Thyroid gland (tissue), 4 donors: ENCODE results near the gene B4GALT7. TPM values are rescaled to one million over a fixed set of nuclear protein-coding genes. Genes with fewer than 3 reads are reported as not detected.
"Not testable (repeated sequence)": the region's sequence is repeated elsewhere in the genome, so short reads cannot be mapped to it uniquely, and the experiment has no call there.

Experiments used
- DNase-seq, 2 donors: peaks; one replicate each; pipeline ENCODE4 v3.0.0-alpha.2; 2019
- H3K27ac ChIP-seq, 3 donors: fragments of 200-600 bp; sonication (generic); 1 replicate in 2 of 3; 2 replicates in 1 of 3; pipeline ENCODE4 v1.5.1; 2016 to 2019; ENCODE audit warnings: mild to moderate bottlenecking in 1 of 3, moderate library complexity in 1 of 3
- H3K27me3 ChIP-seq: fragments of 200-600 bp; sonication (generic); one replicate; pipeline ENCODE4 v1.5.1; 2019
- H3K36me3 ChIP-seq, 2 donors: fragments of 200-600 bp; sonication (generic); one replicate each; pipeline ENCODE4 v1.5.1; 2016 to 2019
- H3K4me1 ChIP-seq, 2 donors: fragments of 200-600 bp; sonication (generic); one replicate each; pipeline ENCODE4 v1.5.1; 2017 to 2019
- H3K4me3 ChIP-seq, 3 donors: fragments of 200-600 bp; sonication (generic); replicated peaks in 1 of 3; 1 replicate in 2 of 3; 2 replicates in 1 of 3; pipeline ENCODE4 v1.5.1; 2016; ENCODE audit warnings: mild to moderate bottlenecking in 1 of 3
- H3K9me3 ChIP-seq: fragments of 200-600 bp; sonication (generic); one replicate; pipeline ENCODE4 v1.5.1; 2017
- POLR2A ChIP-seq, 2 donors: fragments of 450-650 bp; IDR thresholded peaks; one replicate each; pipeline ENCODE4 v1.6.1; 2017; ENCODE audit warnings: antibody characterized with exemption in 2 of 2, mild to moderate bottlenecking in 2 of 2, moderate library complexity in 1 of 2
- WGBS, 2 donors: methylation state at CpG; one replicate each; pipeline ENCODE4 v1.1.5; 2017; 5-methylcytosine and 5-hydroxymethylcytosine counted together
- intact Hi-C: fragments of 100-400 bp; cut with DNase I; formaldehyde crosslinking; loops from one replicate; pipeline ENCODE4 v1.15.1; 2023
- total RNA-seq, 4 donors: library from RNA; depleted of rRNA; stranded (reverse); fragments of >200 nt; gene quantifications; one replicate each; pipeline ENCODE4 v1.2.3, GENCODE V29; 2016
- TF ChIP-seq, protein P1 (sequence below), 6 experiments: fragments of 200-600 bp in 3 of 6; fragments of 450-650 bp in 3 of 6; sonication (generic) in 3 of 6; IDR thresholded peaks; one replicate each; pipeline ENCODE4 v1.5.1; 2016 to 2019; ENCODE audit warnings: antibody characterized with exemption in 6 of 6, mild to moderate bottlenecking in 2 of 6, inconsistent platforms in 1 of 6, moderate library complexity in 1 of 6

The B4GALT7 gene
- total RNA-seq, 4 donors from 2014 or later, result 27.9 to 47.2 (median 38.9) TPM

DNA sequence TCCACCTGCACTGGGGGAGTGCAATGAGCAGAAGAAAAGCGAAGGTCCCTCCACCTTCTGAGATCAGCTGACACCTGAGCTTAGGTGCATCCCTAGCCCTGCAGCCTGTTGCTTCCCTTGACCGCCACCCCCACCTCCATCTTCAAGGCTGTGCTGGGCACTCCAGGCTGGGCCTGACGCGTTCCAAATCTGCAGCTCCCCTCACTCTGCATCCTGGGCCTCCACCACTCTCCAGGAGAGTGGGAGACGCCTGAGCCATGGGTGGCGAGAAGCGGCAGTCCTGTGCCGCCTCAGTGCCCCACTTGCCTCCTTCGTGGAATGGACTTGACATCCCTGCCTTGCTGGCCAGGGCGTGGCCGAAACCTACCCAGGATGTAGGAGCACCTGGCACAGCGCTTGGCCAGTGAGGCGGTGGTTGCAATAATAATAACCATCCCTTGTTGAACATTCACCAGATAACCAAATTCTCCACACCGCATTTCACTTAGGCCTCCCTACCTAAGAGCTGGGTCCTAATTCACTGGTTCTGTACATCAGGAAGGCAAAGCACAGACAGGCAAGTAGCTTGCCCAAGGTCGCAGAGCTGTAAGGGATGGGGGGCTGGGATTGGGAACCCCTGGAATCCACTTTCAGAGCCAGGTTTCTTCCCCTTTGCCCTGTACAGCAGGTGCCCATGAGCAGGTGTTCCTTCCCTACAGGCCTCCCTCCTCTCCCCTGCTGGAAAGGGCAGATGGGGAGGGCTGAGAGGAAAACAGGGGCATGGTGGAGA, 11.7 kb downstream of the B4GALT7 start:
- Histone ChIP-seq H3K27ac (no peak overlapping the region), H3K4me1 (peaks cover 0 to 8% of the 10 kb centered on the region in 2 donors), H3K9me3 (no peaks in the 10 kb centered on the region), H3K36me3 (no peaks in the 10 kb centered on the region), H3K27me3 (no peaks in the 10 kb centered on the region), H3K4me3 (no peak overlapping the region)
- no peak for DNase-seq
- no peak for TF ChIP-seq POLR2A (IDR thresholded peaks at IDR 0.05)
- TF ChIP-seq, protein P1, sequence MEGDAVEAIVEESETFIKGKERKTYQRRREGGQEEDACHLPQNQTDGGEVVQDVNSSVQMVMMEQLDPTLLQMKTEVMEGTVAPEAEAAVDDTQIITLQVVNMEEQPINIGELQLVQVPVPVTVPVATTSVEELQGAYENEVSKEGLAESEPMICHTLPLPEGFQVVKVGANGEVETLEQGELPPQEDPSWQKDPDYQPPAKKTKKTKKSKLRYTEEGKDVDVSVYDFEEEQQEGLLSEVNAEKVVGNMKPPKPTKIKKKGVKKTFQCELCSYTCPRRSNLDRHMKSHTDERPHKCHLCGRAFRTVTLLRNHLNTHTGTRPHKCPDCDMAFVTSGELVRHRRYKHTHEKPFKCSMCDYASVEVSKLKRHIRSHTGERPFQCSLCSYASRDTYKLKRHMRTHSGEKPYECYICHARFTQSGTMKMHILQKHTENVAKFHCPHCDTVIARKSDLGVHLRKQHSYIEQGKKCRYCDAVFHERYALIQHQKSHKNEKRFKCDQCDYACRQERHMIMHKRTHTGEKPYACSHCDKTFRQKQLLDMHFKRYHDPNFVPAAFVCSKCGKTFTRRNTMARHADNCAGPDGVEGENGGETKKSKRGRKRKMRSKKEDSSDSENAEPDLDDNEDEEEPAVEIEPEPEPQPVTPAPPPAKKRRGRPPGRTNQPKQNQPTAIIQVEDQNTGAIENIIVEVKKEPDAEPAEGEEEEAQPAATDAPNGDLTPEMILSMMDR (IDR thresholded peaks at IDR 0.05), result no peak
- WGBS, 2 donors, result 94 to 99% methylated on average over 8 to 14 of the region's 15 CpGs
- intact Hi-C loops, result no loop called here

DNA sequence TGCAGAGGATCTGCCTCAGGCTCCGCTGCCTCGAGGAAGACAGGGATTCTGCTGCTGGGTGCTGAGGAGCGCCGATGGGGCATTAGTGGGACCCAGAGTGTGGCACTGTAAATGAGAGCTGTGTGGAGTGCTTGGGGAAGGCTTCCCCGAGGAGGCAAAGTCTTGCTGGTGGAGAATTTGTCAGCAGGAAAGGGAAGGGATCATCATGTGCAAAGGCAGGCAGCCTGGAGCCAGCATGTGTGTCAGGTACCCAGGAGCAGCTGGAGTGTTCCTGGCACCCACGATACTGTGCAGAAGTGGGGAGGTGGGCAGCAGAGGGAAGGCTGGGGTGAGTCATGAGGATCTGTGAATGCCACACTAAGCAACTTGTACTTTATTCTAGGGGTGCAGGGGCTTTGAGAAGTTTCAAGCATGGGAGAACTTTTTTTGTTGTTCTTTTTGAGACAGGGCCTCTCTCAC, 12.3 kb downstream of the B4GALT7 start:
- Histone ChIP-seq H3K36me3 (no peaks in the 10 kb centered on the region), H3K27ac (no peak overlapping the region), H3K27me3 (no peaks in the 10 kb centered on the region), H3K9me3 (no peaks in the 10 kb centered on the region), H3K4me3 (no peak overlapping the region), H3K4me1 (peaks cover 0 to 6% of the 10 kb centered on the region in 2 donors)
- no peak for TF ChIP-seq POLR2A (IDR thresholded peaks at IDR 0.05)
- DNase-seq, result no peak
- intact Hi-C loops, result no loop called here
- WGBS, 2 donors, result 75 to 79% methylated on average over 6 of the region's 6 CpGs

DNA sequence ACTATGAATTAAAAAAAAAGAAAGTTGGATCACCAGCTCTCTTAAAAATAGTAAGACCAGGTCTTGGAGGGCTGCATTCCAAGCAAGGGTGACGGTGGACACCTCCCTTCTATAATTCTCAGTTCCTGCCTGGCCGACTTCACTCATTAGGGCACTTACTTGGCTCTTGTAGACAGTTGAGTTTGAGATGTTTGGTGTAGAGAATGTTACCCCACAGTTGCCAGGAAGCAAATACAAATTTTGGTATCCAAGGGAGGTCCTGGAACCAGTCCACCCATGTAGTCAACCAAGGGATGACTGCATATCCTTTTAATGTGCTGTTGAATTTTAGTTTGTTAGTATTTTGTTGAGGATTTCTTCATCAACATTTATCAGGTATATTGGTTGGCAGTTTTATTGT, 20.6 kb downstream of the B4GALT7 start:
- H3K4me1 ChIP-seq, result no peaks in the 10 kb centered on the region
- no peaks in the 10 kb centered on the region for H3K9me3 ChIP-seq
- H3K4me3 ChIP-seq, result no peak overlapping the region
- intact Hi-C loops, result no loop called here
- DNase-seq, result no peak
- H3K36me3 ChIP-seq, result peaks cover 0 to 13% of the 10 kb centered on the region in 2 donors
- no peak for TF ChIP-seq POLR2A (IDR thresholded peaks at IDR 0.05)
- H3K27me3 ChIP-seq, result no peaks in the 10 kb centered on the region
- WGBS, 2 donors, result 60 to 65% methylated on average over 2 of the region's 2 CpGs
- no peak overlapping the region for H3K27ac ChIP-seq

DNA sequence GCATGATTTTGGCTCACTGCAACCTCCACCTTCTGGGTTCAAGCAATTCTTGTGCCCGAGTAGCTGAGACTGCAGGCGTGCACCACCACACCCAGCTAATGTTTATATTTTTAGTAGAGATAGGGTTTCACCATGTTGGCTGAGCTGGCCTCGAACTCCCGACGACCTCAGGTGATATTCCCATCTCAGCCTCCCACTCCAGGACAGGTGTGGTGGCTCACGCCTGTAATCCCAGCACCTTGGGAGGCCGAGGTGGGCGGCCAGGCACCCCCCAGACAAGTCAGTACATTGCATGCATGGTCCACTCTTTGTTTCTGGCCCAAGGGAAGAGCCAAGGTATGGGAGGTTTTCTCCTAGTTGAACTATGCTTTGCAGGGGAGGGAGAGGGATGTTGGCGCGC, 24.2 kb downstream of the B4GALT7 start:
- H3K9me3 ChIP-seq, DNase-seq, H3K36me3 ChIP-seq, H3K27ac ChIP-seq, H3K27me3 ChIP-seq, H3K4me3 ChIP-seq, H3K4me1 ChIP-seq, intact Hi-C loops: not testable (repeated sequence)
- WGBS, 2 donors, result 97% methylated on average over 10 of the region's 10 CpGs

DNA sequence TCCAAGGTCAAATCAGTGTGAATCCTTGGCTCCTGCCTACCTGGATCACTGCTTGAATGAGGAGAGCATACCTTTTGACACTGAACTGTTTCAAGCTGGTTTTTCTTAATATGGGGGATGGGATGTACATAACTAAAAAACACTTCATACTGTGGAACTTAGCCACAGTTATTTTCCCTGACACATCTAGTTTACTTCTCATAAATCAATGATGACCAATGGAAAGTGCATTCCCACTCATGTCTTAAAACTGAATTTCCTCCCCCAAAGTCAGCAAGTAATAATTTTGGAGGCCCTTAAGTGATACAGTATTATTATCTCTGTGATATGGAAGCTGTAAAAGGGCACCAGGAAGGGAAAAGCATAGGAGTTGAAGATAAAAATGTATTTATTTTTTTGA, 30.3 kb downstream of the B4GALT7 start:
- H3K36me3 ChIP-seq, DNase-seq, H3K27me3 ChIP-seq, intact Hi-C loops, H3K4me1 ChIP-seq, H3K27ac ChIP-seq, H3K9me3 ChIP-seq, H3K4me3 ChIP-seq: not testable (repeated sequence)

DNA sequence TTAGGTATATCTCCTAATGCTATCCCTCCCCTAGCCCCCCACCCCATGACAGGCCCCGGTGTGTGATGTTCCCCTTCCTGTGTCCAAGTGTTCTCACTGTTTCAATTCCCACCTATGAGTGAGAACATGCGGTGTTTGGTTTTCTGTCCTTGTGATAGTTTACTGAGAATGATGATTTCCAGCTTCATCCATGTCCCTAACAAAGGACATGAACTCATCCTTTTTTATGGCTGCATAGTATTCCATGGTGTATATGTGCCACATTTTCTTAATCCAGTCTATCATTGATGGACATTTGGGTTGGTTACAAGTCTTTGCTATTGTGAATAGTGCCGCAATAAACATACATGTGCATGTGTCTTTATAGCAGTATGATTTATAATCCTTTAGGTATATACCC, 35.0 kb downstream of the B4GALT7 start:
- DNase-seq, H3K4me1 ChIP-seq, H3K36me3 ChIP-seq, H3K27ac ChIP-seq, intact Hi-C loops, H3K27me3 ChIP-seq, H3K4me3 ChIP-seq, H3K9me3 ChIP-seq: not testable (repeated sequence)
- WGBS, 2 donors, result 98 to 99% methylated on average over 3 of the region's 3 CpGs

DNA sequence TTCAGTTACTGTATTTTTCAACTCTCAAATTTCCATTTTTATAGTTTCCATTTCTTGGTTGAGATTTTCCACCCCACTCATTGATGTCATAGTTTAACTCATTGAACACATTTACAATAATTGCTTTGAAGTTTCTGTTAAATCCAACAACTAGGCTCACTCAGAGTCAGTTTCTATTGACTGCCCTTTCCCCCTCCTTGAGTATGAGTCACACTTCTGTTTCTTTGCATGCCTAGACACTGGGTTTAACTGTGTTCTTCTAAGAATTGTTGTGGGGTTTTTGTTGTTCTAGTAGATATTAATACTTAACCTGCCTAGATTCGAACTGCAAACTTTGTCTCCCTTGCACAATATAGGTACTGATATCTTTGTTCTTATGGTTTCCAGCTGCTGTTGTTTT, 45.5 kb downstream of the B4GALT7 start:
- DNase-seq, intact Hi-C loops, H3K9me3 ChIP-seq, H3K27ac ChIP-seq, H3K27me3 ChIP-seq, H3K4me1 ChIP-seq, H3K36me3 ChIP-seq, H3K4me3 ChIP-seq: not testable (repeated sequence)
- WGBS, 2 donors, result 78% methylated on average over 1 of the region's 1 CpG; no CpG with 5 or more reads in 1 of the 2 donors

DNA sequence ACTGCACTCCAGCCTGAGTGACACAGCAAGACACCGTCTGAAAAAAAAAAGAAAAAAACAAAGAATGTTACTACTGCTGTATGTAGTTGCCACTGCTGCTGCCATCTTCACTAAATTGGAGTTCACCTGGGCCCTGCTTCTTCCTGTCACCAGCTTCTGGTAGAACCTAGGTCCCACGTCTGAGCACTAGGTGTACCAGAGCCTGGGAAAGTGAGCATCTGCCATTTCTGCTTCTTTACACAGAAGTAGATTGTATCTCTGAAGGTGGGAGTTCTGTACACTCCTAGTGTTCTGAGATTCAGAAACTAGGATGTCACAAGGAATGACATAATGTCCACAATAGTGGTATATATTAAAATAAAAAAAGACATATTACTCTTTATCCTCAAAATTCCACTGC, 51.3 kb downstream of the B4GALT7 start:
- 91 to 95% methylated on average over 2 of the region's 2 CpGs for WGBS, 2 donors
- DNase-seq, H3K36me3 ChIP-seq, intact Hi-C loops, H3K27me3 ChIP-seq, H3K9me3 ChIP-seq, H3K27ac ChIP-seq, H3K4me1 ChIP-seq, H3K4me3 ChIP-seq: not testable (repeated sequence)

DNA sequence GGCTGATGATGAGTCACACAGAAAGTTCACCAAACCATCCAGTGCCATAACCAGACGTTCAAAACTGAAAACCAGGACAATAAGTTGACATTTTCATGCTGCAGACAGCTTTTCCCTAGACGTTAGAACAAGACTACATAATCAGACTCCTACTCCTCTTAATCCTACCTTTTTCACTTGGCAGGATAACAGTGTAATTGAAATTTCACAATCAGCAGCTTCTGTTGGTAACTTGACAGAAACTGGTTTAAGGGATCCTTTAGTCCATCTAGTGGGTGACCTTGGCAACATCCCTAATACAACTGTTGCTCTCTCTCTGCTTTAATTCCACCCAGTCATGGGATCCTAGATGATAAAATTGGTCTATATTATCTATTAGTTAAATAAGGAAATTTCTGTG, 57.9 kb downstream of the B4GALT7 start:
- H3K4me3 ChIP-seq, result not testable (repeated sequence)

DNA sequence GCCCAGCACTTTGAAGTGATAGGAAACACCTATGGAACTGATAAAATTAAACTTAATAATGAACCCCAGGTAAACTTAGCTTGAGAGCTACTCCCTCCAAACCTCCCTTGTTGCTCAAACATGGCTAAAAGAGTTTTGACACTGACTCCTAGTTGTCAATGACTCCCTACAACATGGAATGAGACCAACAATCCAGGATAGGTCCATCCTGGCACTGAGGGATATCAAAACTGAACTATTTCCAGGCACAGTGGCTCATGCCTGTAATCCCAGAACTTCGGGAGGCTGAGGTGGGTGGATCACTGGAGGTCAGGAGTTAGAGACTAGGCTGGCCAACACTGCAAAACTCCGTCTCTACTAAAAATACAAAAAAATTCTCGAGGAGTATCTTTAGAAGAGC, 58.6 kb downstream of the B4GALT7 start:
- H3K9me3 ChIP-seq, H3K4me1 ChIP-seq, H3K27ac ChIP-seq, DNase-seq, H3K27me3 ChIP-seq, H3K36me3 ChIP-seq, intact Hi-C loops, H3K4me3 ChIP-seq: not testable (repeated sequence)
- 80 to 92% methylated on average over 3 of the region's 3 CpGs for WGBS, 2 donors

More for the DNA sequence above, 57.9 kb downstream of the B4GALT7 start:
- WGBS, 2 donors, result 64% methylated on average over 2 of the region's 2 CpGs; no CpG with 5 or more reads in 1 of the 2 donors
- H3K4me1 ChIP-seq, H3K36me3 ChIP-seq, H3K27ac ChIP-seq, intact Hi-C loops, H3K9me3 ChIP-seq, H3K27me3 ChIP-seq, DNase-seq: not testable (repeated sequence)
